Omental fat pad (tissue), 4 donors: Measurements from ENCODE around the gene CCDC148. TPM values are rescaled to one million over a fixed set of nuclear protein-coding genes. Genes with fewer than 3 reads are reported as not detected.

Source experiments
- ATAC-seq: fragments of 150-250 bp; one replicate; pipeline ENCODE4 v1.9.1; 2016; ENCODE audit warnings: mild to moderate bottlenecking, moderate library complexity; ENCODE audit not compliant: low FRiP score
- DNase-seq: peaks from one replicate; pipeline ENCODE4 v3.0.0-alpha.2; 2019; ENCODE audit warnings: low spot score
- CTCF ChIP-seq, 3 donors: fragments of 450-650 bp; IDR thresholded peaks; one replicate each; pipeline ENCODE4 v1.5.1; 2016 to 2017; ENCODE audit warnings: antibody characterized with exemption in 3 of 3, mild to moderate bottlenecking in 3 of 3, moderate library complexity in 2 of 3
- total RNA-seq, 4 donors: library from RNA; depleted of rRNA; stranded (reverse); fragments of >200 nt; gene quantifications; one replicate each; pipeline ENCODE4 v1.1.0, GENCODE V29; 2016

The CCDC148 gene
- total RNA-seq, 4 donors from 2014 or later = 0.48 TPM; not detected in 3

DNA sequence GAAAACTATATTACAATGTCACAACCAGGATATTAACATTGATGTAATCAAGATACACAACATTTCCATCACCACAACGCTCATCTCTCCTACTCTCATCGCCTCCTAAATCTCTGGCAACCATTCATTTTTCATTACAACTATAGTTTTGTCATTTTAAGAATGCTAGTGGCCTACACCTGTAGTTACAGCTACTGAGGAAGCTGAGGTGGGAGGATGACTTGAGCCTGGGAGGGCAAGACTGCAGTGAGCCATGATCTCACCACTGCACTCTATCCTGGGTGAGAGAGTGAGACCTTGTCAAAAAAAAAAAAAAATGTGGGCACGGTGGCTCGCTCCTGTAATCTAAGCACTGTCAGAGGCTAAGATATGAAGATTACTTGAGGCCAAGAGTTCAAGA lies 10.7 kb upstream of the CCDC148 start:
- ATAC-seq = no peak
- DNase-seq = no peak
- no peak for TF ChIP-seq CTCF (IDR thresholded peaks at IDR 0.05)

GRCh38 chr2:158464426-158465281 lies 8.1 kb upstream of the CCDC148 start:
- TF ChIP-seq CTCF (IDR thresholded peaks at IDR 0.05) = no peak
- no peak for DNase-seq
- no peak for ATAC-seq

- DNase-seq (no peak), ATAC-seq (no peak)
These were observed 7.0 kb upstream of the CCDC148 start for GRCh38 chr2:158463496-158464095.

DNA sequence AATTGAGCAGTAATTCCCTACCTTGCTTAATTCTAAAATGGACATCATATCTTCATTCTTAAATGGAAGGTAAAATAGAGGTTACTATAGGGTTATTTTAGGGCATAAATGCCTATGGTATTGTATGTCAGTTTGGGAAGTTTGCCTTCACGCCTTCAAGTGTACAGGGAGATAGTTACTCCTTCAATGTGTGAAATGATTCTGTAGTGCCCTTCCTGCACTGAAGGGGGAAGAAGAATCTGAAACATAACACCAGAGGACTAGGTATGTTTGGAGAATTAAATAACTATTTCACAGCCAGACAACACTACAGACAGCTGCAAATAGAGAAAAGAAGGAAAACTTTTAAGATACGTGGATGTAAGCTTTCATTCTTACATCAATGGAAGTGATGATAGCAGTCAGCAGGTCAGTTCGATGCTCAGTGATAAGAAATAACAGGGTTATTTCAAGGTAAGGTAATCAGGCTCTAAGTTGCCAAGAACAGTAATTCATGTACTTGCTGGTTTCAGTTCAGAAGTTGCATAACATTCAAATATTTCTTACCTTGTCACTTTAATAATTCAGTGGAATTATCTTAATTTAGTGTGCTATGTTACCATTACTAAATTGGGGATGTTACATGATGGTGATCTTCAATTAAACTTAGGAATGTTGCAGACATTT lies 4.2 kb upstream of the CCDC148 start:
- ATAC-seq (no peak), DNase-seq (no peak)
- no peak for TF ChIP-seq CTCF (IDR thresholded peaks at IDR 0.05)

More at GRCh38 chr2:158463496-158464095, 7.0 kb upstream of the CCDC148 start:
- TF ChIP-seq CTCF (IDR thresholded peaks at IDR 0.05) = no peak

DNA sequence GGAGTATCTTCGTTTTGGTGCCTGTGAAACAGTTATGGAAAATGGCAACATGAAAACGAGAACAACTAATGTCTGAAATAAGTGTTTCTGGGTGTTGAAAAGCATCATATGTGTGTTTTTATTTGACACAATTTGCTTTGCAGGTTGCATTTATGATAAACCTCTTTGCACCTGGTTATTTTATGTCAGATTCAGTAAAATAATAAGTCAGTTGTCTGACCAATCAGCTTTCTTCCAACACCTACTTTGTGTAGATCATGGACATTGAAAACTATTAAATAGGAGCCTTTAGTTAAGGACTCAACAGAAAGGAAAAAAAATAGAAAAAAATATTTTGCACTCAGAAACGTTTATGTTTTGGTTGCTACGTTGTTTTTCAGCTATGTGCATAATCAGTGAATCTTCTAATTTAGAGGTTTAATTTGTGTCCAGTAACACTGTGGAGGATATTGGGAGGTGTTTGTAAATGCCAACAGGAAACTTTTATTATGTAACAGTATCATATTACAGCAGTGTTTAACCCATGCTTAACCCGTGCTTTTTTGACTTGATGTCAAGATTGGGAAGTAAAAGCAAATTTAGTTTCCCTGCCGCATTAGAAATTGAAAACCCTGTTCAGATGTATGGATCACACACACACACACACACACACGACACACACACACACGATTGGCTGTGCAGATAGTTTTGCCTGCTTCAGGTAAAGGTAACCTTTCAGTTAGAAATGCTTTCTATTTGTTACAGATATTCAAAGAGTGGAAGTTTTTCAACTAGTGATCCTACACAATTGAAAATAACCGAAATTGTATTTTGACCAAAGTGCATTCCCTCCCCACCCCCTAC lies 2.8 kb upstream of the CCDC148 start:
- ATAC-seq = no peak
- TF ChIP-seq CTCF (IDR thresholded peaks at IDR 0.05) = no peak
- no peak for DNase-seq

DNA sequence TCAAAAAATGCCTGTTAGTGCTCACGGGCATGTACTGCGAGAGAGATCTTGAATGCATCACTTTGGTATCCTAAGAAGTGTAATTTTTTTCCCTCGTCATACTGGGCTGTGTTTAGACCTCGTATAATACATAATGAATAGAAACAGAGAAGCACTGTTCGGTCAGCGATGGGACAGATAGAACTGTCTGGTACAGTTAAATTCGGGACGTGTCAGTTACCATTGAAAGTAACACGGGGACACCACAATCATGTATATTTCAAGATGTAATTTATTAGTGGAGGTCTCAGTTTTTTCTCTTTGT lies 2.0 kb upstream of the CCDC148 start:
- TF ChIP-seq CTCF (IDR thresholded peaks at IDR 0.05) = no peak
- no peak for ATAC-seq

More for the DNA sequence above, 2.0 kb upstream of the CCDC148 start:
- DNase-seq = no peak
